ENCODE data around the gene ZCCHC8. TPM values are rescaled to one million over a fixed set of nuclear protein-coding genes. Genes with fewer than 3 reads are reported as not detected.

ZCCHC8 gene
- total RNA-seq, 1 experiment from 2014 or later = 30.5 TPM

DNA sequence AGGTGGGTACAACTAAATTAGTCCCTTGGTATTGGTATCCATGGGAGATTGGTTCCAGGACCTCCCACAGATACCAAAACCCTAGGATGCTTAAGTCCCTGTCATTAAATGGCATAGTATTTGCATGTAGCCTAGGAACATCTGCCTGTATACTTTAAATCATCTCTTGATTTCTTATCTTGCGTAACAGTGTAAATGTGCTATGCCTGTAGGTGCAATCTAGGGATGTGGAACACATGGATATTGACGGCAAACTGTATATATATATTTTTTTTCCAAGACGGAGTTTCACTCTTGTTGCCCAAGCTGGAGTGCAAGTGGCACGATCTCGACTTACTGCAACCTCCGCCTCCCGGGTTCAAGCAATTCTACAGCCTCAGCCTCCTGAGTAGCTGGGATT, 27.9 kb upstream of the ZCCHC8 start:
- intact Hi-C loops (cut with micrococcal nuclease) = no loop called here

More for the DNA sequence above, 27.9 kb upstream of the ZCCHC8 start:
- CTCF ChIA-PET = no interaction called here
- Histone ChIP-seq H3K4me3 (replicated peaks in 1 of 2; ENCODE audit: low read depth in 1 of 2, low read length in 2 of 2) (peak overlapping the region; percentile 82 to 97), H3K27ac (ENCODE audit: low read depth, low read length) (no peak overlapping the region), H3K4me1 (ENCODE audit: control insufficient read depth in 1 of 2, insufficient read depth in 2 of 2, low read length in 2 of 2) (peaks cover 8 to 24% of the 10 kb centered on the region in 2 experiments), H3K9ac (ENCODE audit: low read length) (peak overlapping the region; percentile 89), H2AFZ (ENCODE audit: low read depth, low read length, poor library complexity, severe bottlenecking) (no peak overlapping the region), H3K4me2 (ENCODE audit: low read length) (peak overlapping the region; percentile 83), H3K36me3 (ENCODE audit: control insufficient read depth in 1 of 2, insufficient read depth in 2 of 2, low read length in 2 of 2) (peaks cover 5 to 29% of the 10 kb centered on the region in 2 experiments; a peak in 2 of 4 replicates), H3K9me2 (ENCODE audit: insufficient read depth) (no peaks in the 10 kb centered on the region), H3K79me2 (ENCODE audit: insufficient read depth, low read length) (peaks cover 90% of the 10 kb centered on the region), H4K20me1 (ENCODE audit: insufficient read depth) (peaks cover 13% of the 10 kb centered on the region; the same call in 1 of the 2 replicates), H3K27me3 (ENCODE audit: insufficient read depth, low read length) (no peaks in the 10 kb centered on the region), H3K9me3 (ENCODE audit: control insufficient read depth in 1 of 2, insufficient read depth in 1 of 2, low read depth in 1 of 2, low read length in 2 of 2) (no peaks in the 10 kb centered on the region)
- TF ChIP-seq EZH2 (IDR thresholded peaks at IDR 0.05) = no peak
- no peak for TF ChIP-seq POLR2A (IDR thresholded peaks at IDR 0.05; ENCODE audit: borderline replicate concordance, extremely low read depth, insufficient read depth, insufficient read length)
- TF ChIP-seq TCF7L2 (IDR thresholded peaks at IDR 0.05; ENCODE audit: borderline replicate concordance, extremely low read depth, insufficient read depth, insufficient read length) = no peak
- no peak for TF ChIP-seq CBX3 (IDR thresholded peaks at IDR 0.05; ENCODE audit: low read depth)
- no peak for TF ChIP-seq SIN3A (IDR thresholded peaks at IDR 0.05; ENCODE audit: low read depth)
- TF ChIP-seq ZNF274 (IDR thresholded peaks at IDR 0.05; ENCODE audit: low read depth, low read length) = no peak
- no peak for TF ChIP-seq ELF1 (IDR thresholded peaks at IDR 0.05; ENCODE audit: borderline replicate concordance, low read depth)
- TF ChIP-seq YY1 (IDR thresholded peaks at IDR 0.05; ENCODE audit: extremely low read depth, insufficient replicate concordance, low read depth, low read length) = no peak
- TF ChIP-seq CEBPB (IDR thresholded peaks at IDR 0.05; ENCODE audit: low read depth) = no peak
- TF ChIP-seq, protein P1, sequence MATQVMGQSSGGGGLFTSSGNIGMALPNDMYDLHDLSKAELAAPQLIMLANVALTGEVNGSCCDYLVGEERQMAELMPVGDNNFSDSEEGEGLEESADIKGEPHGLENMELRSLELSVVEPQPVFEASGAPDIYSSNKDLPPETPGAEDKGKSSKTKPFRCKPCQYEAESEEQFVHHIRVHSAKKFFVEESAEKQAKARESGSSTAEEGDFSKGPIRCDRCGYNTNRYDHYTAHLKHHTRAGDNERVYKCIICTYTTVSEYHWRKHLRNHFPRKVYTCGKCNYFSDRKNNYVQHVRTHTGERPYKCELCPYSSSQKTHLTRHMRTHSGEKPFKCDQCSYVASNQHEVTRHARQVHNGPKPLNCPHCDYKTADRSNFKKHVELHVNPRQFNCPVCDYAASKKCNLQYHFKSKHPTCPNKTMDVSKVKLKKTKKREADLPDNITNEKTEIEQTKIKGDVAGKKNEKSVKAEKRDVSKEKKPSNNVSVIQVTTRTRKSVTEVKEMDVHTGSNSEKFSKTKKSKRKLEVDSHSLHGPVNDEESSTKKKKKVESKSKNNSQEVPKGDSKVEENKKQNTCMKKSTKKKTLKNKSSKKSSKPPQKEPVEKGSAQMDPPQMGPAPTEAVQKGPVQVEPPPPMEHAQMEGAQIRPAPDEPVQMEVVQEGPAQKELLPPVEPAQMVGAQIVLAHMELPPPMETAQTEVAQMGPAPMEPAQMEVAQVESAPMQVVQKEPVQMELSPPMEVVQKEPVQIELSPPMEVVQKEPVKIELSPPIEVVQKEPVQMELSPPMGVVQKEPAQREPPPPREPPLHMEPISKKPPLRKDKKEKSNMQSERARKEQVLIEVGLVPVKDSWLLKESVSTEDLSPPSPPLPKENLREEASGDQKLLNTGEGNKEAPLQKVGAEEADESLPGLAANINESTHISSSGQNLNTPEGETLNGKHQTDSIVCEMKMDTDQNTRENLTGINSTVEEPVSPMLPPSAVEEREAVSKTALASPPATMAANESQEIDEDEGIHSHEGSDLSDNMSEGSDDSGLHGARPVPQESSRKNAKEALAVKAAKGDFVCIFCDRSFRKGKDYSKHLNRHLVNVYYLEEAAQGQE (IDR thresholded peaks at IDR 0.05; ENCODE audit: low read depth) = no peak
- no peak for TF ChIP-seq FOSL1 (IDR thresholded peaks at IDR 0.05; ENCODE audit: low read depth)
- TF ChIP-seq, protein P2, sequence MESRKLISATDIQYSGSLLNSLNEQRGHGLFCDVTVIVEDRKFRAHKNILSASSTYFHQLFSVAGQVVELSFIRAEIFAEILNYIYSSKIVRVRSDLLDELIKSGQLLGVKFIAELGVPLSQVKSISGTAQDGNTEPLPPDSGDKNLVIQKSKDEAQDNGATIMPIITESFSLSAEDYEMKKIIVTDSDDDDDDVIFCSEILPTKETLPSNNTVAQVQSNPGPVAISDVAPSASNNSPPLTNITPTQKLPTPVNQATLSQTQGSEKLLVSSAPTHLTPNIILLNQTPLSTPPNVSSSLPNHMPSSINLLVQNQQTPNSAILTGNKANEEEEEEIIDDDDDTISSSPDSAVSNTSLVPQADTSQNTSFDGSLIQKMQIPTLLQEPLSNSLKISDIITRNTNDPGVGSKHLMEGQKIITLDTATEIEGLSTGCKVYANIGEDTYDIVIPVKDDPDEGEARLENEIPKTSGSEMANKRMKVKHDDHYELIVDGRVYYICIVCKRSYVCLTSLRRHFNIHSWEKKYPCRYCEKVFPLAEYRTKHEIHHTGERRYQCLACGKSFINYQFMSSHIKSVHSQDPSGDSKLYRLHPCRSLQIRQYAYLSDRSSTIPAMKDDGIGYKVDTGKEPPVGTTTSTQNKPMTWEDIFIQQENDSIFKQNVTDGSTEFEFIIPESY (IDR thresholded peaks at IDR 0.05; ENCODE audit: extremely low read depth, insufficient replicate concordance, low read length) = no peak
- TF ChIP-seq ZFX (IDR thresholded peaks at IDR 0.05) = no peak
- TF ChIP-seq EGR1 (IDR thresholded peaks at IDR 0.05; ENCODE audit: low read depth) = no peak
- no peak for TF ChIP-seq SRF (IDR thresholded peaks at IDR 0.05; ENCODE audit: low read depth)
- no peak for TF ChIP-seq SP1 (IDR thresholded peaks at IDR 0.05; ENCODE audit: low read depth)
- no peak for TF ChIP-seq EZH2phosphoT487 (IDR thresholded peaks at IDR 0.05; ENCODE audit: borderline replicate concordance)
- ATAC-seq = no peak
- DNase-seq (ENCODE audit: low read depth, low spot score) = no peak
- POLR2A ChIA-PET = no interaction called here
- RAD21 ChIA-PET (ENCODE audit: low non-redundant PET in 1 of 2, low total read pairs in 2 of 2, uncharacterized antibody in 2 of 2, unreplicated experiment in 2 of 2) = no interaction called here
- BruUV-seq (replicated peaks) = no TSS peak

Measured in HCT116 (cell line).